Measurements from ENCODE around the gene SYNJ1. TPM values are rescaled to one million over a fixed set of nuclear protein-coding genes. Genes with fewer than 3 reads are reported as not detected.

Gene SYNJ1
- total and polyA plus RNA-seq, 9 of the 15 experiments (the other 6 are each of a cell fraction or from before 2014, with no cell fraction given) = 2.4 to 10.6 (median 5.6) TPM

DNA sequence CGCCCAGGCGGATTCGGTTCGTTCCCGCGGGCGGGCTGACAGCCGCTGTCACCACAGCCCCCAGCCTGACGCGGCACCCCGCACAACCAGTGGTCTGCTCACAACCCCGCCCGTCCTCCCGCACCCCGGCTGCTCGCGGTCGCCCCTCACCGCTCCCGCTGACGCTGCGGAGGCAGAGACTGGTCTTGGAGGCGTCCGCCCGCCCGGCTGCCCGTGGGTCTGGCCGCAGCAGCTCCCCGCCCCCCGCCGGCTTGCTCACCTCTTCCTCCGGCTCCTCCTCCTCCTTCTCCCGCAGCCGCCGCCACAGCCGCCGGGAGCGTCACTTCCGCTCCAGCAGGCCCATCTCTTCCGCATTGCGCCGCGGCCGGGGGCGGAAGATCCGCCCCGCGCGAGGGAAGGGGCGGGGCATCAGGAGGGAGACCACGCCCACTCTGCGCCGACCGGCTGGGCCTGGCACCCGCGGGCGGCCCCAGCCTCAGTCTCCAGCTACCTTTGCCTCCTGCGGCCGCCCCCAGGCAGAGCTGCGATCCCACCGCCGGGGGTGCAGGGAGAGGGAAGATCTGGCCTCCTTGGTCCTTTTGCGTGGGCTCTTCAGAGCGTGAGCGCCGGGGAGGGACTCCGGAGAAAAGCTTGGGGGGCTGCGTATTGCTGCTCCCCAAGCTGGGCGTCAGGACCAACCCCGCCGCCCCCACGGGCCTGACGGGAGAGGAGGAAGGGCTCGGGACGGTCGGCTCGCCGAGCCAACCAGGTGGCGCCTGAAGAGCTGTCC lies at the start of gene SYNJ1 (continued):
- TF ChIP-seq FOXK1 (CRISPR knock-in tag; IDR thresholded peaks at IDR 0.05; ENCODE audit: borderline replicate concordance) = peak; percentile 81; the same call in 1 of the 2 replicates
- peak; percentile 98 for TF ChIP-seq ELF1 (tag; IDR thresholded peaks at IDR 0.05)
- TF ChIP-seq RBM22 (IDR thresholded peaks at IDR 0.05; ENCODE audit: low read depth, low read length, poor library complexity, severe bottlenecking) = peak; percentile 28
- TF ChIP-seq FOXJ2 (tag; IDR thresholded peaks at IDR 0.05) = no peak
- TF ChIP-seq, protein P1, sequence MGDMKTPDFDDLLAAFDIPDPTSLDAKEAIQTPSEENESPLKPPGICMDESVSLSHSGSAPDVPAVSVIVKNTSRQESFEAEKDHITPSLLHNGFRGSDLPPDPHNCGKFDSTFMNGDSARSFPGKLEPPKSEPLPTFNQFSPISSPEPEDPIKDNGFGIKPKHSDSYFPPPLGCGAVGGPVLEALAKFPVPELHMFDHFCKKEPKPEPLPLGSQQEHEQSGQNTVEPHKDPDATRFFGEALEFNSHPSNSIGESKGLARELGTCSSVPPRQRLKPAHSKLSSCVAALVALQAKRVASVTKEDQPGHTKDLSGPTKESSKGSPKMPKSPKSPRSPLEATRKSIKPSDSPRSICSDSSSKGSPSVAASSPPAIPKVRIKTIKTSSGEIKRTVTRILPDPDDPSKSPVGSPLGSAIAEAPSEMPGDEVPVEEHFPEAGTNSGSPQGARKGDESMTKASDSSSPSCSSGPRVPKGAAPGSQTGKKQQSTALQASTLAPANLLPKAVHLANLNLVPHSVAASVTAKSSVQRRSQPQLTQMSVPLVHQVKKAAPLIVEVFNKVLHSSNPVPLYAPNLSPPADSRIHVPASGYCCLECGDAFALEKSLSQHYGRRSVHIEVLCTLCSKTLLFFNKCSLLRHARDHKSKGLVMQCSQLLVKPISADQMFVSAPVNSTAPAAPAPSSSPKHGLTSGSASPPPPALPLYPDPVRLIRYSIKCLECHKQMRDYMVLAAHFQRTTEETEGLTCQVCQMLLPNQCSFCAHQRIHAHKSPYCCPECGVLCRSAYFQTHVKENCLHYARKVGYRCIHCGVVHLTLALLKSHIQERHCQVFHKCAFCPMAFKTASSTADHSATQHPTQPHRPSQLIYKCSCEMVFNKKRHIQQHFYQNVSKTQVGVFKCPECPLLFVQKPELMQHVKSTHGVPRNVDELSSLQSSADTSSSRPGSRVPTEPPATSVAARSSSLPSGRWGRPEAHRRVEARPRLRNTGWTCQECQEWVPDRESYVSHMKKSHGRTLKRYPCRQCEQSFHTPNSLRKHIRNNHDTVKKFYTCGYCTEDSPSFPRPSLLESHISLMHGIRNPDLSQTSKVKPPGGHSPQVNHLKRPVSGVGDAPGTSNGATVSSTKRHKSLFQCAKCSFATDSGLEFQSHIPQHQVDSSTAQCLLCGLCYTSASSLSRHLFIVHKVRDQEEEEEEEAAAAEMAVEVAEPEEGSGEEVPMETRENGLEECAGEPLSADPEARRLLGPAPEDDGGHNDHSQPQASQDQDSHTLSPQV (IDR thresholded peaks at IDR 0.05) = no peak
- no peak for TF ChIP-seq RAD51 (IDR thresholded peaks at IDR 0.05; ENCODE audit: borderline replicate concordance, low read depth)
- TF ChIP-seq, protein P2, sequence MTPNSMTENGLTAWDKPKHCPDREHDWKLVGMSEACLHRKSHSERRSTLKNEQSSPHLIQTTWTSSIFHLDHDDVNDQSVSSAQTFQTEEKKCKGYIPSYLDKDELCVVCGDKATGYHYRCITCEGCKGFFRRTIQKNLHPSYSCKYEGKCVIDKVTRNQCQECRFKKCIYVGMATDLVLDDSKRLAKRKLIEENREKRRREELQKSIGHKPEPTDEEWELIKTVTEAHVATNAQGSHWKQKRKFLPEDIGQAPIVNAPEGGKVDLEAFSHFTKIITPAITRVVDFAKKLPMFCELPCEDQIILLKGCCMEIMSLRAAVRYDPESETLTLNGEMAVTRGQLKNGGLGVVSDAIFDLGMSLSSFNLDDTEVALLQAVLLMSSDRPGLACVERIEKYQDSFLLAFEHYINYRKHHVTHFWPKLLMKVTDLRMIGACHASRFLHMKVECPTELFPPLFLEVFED (CRISPR knock-in tag; conservative IDR thresholded peaks at IDR 0.05) = no peak
- peak; percentile 74 for TF ChIP-seq CTBP1 (IDR thresholded peaks at IDR 0.05; ENCODE audit: borderline replicate concordance)
- TF ChIP-seq GTF2F1 (IDR thresholded peaks at IDR 0.05; ENCODE audit: low read depth, low read length) = no peak
- peak; percentile 38; the same call in 1 of the 2 replicates for TF ChIP-seq SMARCC2 (IDR thresholded peaks at IDR 0.05; ENCODE audit: low read depth)
- TF ChIP-seq, protein P3, sequence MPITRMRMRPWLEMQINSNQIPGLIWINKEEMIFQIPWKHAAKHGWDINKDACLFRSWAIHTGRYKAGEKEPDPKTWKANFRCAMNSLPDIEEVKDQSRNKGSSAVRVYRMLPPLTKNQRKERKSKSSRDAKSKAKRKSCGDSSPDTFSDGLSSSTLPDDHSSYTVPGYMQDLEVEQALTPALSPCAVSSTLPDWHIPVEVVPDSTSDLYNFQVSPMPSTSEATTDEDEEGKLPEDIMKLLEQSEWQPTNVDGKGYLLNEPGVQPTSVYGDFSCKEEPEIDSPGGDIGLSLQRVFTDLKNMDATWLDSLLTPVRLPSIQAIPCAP (CRISPR knock-in tag; IDR thresholded peaks at IDR 0.05; ENCODE audit: borderline replicate concordance) = peak; percentile 84; the same call in 1 of the 2 replicates
- TF ChIP-seq HCFC1 (IDR thresholded peaks at IDR 0.05; ENCODE audit: low read depth, low read length) = peak; percentile 50; the same call in 1 of the 2 replicates
- peak; percentile 92 for TF ChIP-seq SPI1 (IDR thresholded peaks at IDR 0.05; ENCODE audit: borderline replicate concordance, low read depth, low read length)
- TF ChIP-seq SIN3B (IDR thresholded peaks at IDR 0.05; ENCODE audit: low read depth) = peak; percentile 36
- peak; percentile 68; the same call in 1 of the 2 replicates for TF ChIP-seq TARDBP (IDR thresholded peaks at IDR 0.05)
- TF ChIP-seq PML (IDR thresholded peaks at IDR 0.05; ENCODE audit: low read length) = 0 out of 2 replicates have a peak, but pooled peaks have one; percentile 26
- peak; percentile 80; the same call in 1 of the 2 replicates for TF ChIP-seq ZNF431 (CRISPR knock-in tag; IDR thresholded peaks at IDR 0.05)
- no peak for TF ChIP-seq CEBPB (tag; IDR thresholded peaks at IDR 0.05)
- peak; percentile 98 for TF ChIP-seq SAP30 (IDR thresholded peaks at IDR 0.05; ENCODE audit: borderline replicate concordance, insufficient read depth, low read depth, low read length, poor library complexity, severe bottlenecking)
- TF ChIP-seq HNRNPK (IDR thresholded peaks at IDR 0.05; ENCODE audit: low read depth, low read length, poor library complexity, severe bottlenecking) = peak; percentile 64
- TF ChIP-seq FIP1L1 (IDR thresholded peaks at IDR 0.05; ENCODE audit: low read depth, low read length, poor library complexity, severe bottlenecking) = peak; percentile 67

Data from K562 (cell line).